ENCODE results near the gene RASA4B.
"Not testable (repeated sequence)": the region's sequence is repeated elsewhere in the genome, so short reads cannot be mapped to it uniquely, and the experiment has no call there.

Gene RASA4B

GRCh38 chr7:102517550-102518147 lies at the start of gene RASA4B:
RASA4B (minus strand) TSS chr7:102517777; CDS start chr7:102517710, 67 bp downstream.
- not testable (repeated sequence) for H3K4me3 Mint-ChIP-seq; H3K36me3 Mint-ChIP-seq (ENCODE audit: low read depth); H3K27ac Mint-ChIP-seq; H3K27me3 Mint-ChIP-seq; H3K4me1 Mint-ChIP-seq (ENCODE audit: low read depth); H3K9me3 Mint-ChIP-seq

GRCh38 chr7:102550808-102551422 lies 33.3 kb upstream of the RASA4B start, which contains the start of gene SPDYE2:
SPDYE2 (plus strand) TSS chr7:102551226; CDS start chr7:102553256, 2,030 bp downstream.
- H3K27ac Mint-ChIP-seq; H3K27me3 Mint-ChIP-seq; H3K4me3 Mint-ChIP-seq; H3K36me3 Mint-ChIP-seq (ENCODE audit: low read depth); H3K4me1 Mint-ChIP-seq (ENCODE audit: low read depth); H3K9me3 Mint-ChIP-seq: not testable (repeated sequence)

- not testable (repeated sequence) for H3K9me3 Mint-ChIP-seq; H3K27ac Mint-ChIP-seq; H3K4me1 Mint-ChIP-seq (ENCODE audit: low read depth); H3K27me3 Mint-ChIP-seq; H3K4me3 Mint-ChIP-seq; H3K36me3 Mint-ChIP-seq (ENCODE audit: low read depth)
Measured at GRCh38 chr7:102546353-102546752, 28.8 kb upstream of the RASA4B start.

DNA sequence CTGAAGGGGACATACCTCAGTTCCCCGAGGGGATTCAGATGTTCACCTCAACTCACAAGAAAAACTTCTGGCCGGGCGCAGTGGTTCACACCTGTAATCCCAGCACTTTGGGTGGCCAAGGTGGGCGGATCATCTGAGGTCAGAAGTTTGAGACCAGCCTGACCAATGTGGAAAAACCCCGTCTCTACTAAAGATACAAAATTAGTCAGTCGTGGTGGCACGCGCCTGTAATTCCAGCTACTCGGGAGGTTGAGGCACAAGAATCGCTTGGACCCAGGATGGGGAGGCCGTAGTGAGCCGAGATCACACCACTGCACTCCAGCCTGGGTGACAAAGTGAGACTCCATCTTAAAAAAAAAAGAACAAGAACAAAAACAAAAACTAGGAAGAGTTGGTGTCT lies 27.7 kb upstream of the RASA4B start:
- H3K4me1 Mint-ChIP-seq (ENCODE audit: low read depth); H3K27me3 Mint-ChIP-seq: not testable (repeated sequence)

DNA sequence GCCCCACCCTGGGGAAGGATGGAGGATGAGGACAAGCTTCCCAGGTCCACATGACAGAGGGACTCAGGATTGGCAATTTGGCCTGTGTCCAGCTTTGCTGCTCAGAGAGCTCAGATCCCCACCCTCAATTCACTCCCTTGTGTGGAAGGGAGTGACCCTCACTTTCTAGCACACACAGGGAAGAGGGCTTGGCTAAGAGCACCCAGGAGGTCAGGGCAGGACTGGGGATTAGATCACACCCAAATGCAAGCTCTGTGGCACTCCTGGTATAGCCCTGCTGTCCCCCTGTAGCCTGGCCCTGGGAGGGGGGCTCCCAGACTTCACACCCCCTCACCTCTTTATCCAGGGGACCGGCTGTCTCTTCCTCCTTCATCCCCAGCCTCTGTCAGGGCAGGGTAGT lies 26.8 kb upstream of the RASA4B start:
- not testable (repeated sequence) for H3K9me3 Mint-ChIP-seq; H3K4me3 Mint-ChIP-seq; H3K27ac Mint-ChIP-seq; H3K27me3 Mint-ChIP-seq; H3K4me1 Mint-ChIP-seq (ENCODE audit: low read depth); H3K36me3 Mint-ChIP-seq (ENCODE audit: low read depth)

More for the DNA sequence above, 27.7 kb upstream of the RASA4B start:
- H3K4me3 Mint-ChIP-seq; H3K27ac Mint-ChIP-seq; H3K36me3 Mint-ChIP-seq (ENCODE audit: low read depth); H3K9me3 Mint-ChIP-seq: not testable (repeated sequence)

- H3K36me3 Mint-ChIP-seq (ENCODE audit: low read depth); H3K27me3 Mint-ChIP-seq; H3K9me3 Mint-ChIP-seq; H3K4me3 Mint-ChIP-seq; H3K4me1 Mint-ChIP-seq (ENCODE audit: low read depth); H3K27ac Mint-ChIP-seq: not testable (repeated sequence)
Measured at GRCh38 chr7:102543596-102543995, 26.0 kb upstream of the RASA4B start, which contains the start of gene UPK3BL2. UPK3BL2 (minus strand) TSS chr7:102543696; CDS start chr7:102543636, 60 bp downstream.

DNA sequence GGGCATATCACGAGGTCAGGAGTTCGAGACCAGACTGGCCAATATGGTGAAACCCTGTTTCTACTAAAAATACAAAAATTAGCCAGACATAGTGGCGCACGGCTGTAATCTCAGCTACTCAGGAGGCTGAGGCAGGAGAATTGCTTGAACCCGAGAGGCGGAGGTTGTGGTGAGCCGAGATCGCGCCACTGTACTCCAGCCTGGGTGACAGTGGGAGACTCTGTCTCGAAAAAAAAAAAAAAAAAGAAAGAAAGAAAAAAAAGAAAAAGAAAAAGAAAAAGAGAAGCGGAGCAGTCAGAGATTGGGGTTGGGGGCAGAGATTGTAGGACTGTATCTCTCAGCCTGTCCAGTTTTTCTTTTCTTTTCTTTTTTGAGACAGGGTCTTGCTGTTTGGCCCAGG lies 25.2 kb upstream of the RASA4B start:
- H3K4me3 Mint-ChIP-seq; H3K4me1 Mint-ChIP-seq (ENCODE audit: low read depth); H3K27ac Mint-ChIP-seq; H3K36me3 Mint-ChIP-seq (ENCODE audit: low read depth); H3K27me3 Mint-ChIP-seq; H3K9me3 Mint-ChIP-seq: not testable (repeated sequence)

DNA sequence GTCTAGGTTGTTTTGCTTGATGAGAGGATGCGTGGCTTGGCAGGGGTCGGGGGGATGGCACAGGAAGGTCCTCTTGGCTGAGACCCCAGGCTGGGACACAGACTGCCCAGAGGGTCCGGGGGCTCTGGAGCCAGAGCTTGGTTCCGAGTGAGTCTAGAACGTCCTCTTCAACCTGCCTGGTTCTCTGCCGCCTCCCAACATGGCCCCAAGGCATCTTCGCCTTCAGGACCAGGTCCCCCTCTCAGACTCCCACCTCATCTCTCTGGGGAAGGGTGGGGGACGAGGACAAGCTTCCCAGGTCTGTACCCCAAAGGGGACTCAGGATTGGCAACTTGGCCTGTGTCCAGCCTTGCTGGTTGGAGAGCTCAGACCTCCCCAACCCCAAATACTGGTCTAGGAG lies 24.5 kb upstream of the RASA4B start:
- not testable (repeated sequence) for H3K4me3 Mint-ChIP-seq, H3K9me3 Mint-ChIP-seq, H3K27me3 Mint-ChIP-seq

DNA sequence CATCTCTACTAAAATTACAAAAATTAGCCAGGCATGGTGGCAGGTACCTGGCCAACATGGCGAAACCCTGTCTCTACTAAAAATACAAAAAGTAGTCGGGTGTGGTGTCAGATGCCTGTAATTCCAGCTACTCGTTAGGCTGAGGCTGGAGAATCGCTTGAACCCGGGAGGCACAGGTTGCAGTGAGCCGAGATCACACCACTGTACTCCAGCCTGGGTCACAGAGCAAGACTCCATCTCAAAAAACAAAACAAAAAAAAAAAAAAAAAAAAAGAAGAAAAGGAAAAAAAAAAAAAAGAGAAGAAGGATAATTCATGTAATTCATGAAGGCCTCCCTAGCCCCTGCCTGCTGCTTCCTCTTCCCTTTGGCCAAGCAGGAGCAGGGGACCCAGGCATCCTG lies 23.0 kb upstream of the RASA4B start:
- H3K27ac Mint-ChIP-seq; H3K27me3 Mint-ChIP-seq; H3K36me3 Mint-ChIP-seq (ENCODE audit: low read depth); H3K4me3 Mint-ChIP-seq; H3K4me1 Mint-ChIP-seq (ENCODE audit: low read depth); H3K9me3 Mint-ChIP-seq: not testable (repeated sequence)

More for the DNA sequence above, 24.5 kb upstream of the RASA4B start:
- H3K36me3 Mint-ChIP-seq (ENCODE audit: low read depth); H3K27ac Mint-ChIP-seq; H3K4me1 Mint-ChIP-seq (ENCODE audit: low read depth): not testable (repeated sequence)

DNA sequence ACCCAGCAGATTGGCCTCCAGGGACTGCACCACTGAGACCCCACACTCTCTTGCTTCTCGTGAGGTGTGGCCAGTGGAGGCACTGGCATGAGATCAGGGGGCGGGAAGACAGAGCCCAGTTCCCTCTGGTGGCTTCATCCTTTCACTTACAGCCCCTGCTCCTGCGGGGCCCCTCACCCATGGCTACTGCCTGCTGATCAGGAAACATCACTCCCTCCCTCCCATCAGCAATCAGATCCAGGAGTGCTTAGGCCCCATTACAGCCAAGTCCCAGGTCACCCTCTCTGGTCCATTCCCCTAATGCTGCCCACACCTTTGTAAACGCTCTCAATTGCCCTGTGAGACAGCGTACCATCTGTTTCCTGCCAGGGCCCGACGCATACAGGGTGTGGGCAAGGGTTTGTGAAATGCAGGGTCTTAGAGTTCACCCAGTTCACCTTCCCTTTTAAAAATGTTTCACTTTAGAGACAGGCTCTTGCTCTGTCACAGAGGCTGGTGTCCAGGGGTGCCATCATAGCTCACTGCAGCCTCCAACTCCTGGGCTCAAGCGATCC lies 17.6 kb upstream of the RASA4B start:
- H3K27me3 Mint-ChIP-seq; H3K36me3 Mint-ChIP-seq (ENCODE audit: low read depth); H3K27ac Mint-ChIP-seq; H3K4me3 Mint-ChIP-seq; H3K4me1 Mint-ChIP-seq (ENCODE audit: low read depth); H3K9me3 Mint-ChIP-seq: not testable (repeated sequence)

- not testable (repeated sequence) for H3K27me3 Mint-ChIP-seq; H3K4me1 Mint-ChIP-seq (ENCODE audit: low read depth); H3K9me3 Mint-ChIP-seq; H3K36me3 Mint-ChIP-seq (ENCODE audit: low read depth); H3K4me3 Mint-ChIP-seq; H3K27ac Mint-ChIP-seq
Measured at GRCh38 chr7:102532127-102532526, 14.6 kb upstream of the RASA4B start.

DNA sequence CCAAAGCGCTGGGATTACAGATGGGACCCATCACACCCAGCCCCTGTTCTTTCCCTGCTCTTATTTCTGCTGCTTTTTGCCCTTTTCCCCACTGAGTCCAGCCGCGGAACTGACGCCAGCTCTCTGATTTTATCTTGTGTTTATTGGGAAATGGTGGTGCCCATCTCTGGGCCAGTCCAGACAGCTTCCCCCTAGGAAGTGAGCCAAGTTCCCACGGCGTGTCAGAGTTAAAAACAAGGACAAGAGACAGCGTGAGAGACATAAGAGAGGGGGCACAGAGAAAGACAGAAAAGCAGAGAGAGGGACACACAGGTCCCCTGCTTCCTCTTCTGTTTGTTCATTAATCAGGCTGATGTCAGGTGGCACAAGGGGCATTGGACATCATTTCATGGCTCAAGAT lies 14.0 kb upstream of the RASA4B start:
- not testable (repeated sequence) for H3K4me1 Mint-ChIP-seq (ENCODE audit: low read depth); H3K27me3 Mint-ChIP-seq; H3K9me3 Mint-ChIP-seq; H3K36me3 Mint-ChIP-seq (ENCODE audit: low read depth); H3K27ac Mint-ChIP-seq; H3K4me3 Mint-ChIP-seq

GRCh38 chr7:102527822-102528793 lies 10.5 kb upstream of the RASA4B start:
- not testable (repeated sequence) for H3K4me3 Mint-ChIP-seq; H3K4me1 Mint-ChIP-seq (ENCODE audit: low read depth); H3K36me3 Mint-ChIP-seq (ENCODE audit: low read depth); H3K27ac Mint-ChIP-seq; H3K9me3 Mint-ChIP-seq; H3K27me3 Mint-ChIP-seq

DNA sequence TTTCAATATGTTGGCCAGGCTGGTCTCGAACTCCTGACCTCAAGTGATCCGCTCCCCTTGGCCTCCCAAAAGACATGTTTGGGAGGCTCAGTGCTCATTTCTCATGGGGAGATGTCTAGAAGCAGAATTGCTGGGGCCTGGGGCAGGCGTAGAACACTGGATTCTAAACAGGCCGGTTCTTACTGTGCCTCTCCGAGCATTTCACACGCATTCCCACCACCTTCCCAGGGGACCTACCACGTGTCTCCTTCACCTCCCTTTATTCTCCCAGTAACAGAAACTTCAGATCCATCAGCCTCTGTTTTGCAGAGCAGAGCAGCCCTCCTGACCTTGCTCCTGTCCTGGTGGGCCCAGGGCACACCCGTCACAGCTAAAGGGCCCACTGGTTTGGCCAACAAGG lies 9.6 kb upstream of the RASA4B start:
- not testable (repeated sequence) for H3K4me1 Mint-ChIP-seq (ENCODE audit: low read depth); H3K27me3 Mint-ChIP-seq; H3K4me3 Mint-ChIP-seq; H3K36me3 Mint-ChIP-seq (ENCODE audit: low read depth); H3K27ac Mint-ChIP-seq; H3K9me3 Mint-ChIP-seq

- not testable (repeated sequence) for H3K27ac Mint-ChIP-seq, H3K9me3 Mint-ChIP-seq
Measured at GRCh38 chr7:102524803-102525202, 7.2 kb upstream of the RASA4B start.

More at GRCh38 chr7:102524803-102525202, 7.2 kb upstream of the RASA4B start:
- H3K4me3 Mint-ChIP-seq; H3K27me3 Mint-ChIP-seq; H3K4me1 Mint-ChIP-seq (ENCODE audit: low read depth); H3K36me3 Mint-ChIP-seq (ENCODE audit: low read depth): not testable (repeated sequence)

Measured in stimulated activated naive CD8-positive, alpha-beta T cell treated with anti-CD3 and anti-CD28 coated beads, Interleukin-15, Interleukin-2, amounts not matched to agents 100 ng/mL and 50 ng/mL, for 24 hours (primary cell).